ENCODE results near the gene C11orf97.

DNA sequence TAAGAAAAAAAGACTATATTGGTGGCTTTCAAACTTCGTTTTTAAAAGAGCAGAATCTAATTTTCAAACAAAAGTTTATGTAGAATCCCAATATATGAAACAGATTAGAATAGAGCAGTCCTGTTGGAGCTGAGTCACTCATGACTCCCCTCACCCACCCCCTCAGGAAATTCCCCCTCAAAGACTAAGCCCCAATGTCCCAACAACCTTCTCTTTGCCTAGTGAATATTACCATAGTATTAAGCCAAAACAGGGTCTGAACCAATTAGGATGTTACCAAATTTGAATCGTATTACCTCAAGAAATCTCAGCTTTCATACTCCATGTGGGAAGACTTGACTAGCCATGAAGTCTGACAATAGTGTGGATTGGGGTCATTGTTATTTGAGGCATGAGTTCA lies 47.1 kb downstream of the C11orf97 start:
- TF ChIP-seq, protein P1, sequence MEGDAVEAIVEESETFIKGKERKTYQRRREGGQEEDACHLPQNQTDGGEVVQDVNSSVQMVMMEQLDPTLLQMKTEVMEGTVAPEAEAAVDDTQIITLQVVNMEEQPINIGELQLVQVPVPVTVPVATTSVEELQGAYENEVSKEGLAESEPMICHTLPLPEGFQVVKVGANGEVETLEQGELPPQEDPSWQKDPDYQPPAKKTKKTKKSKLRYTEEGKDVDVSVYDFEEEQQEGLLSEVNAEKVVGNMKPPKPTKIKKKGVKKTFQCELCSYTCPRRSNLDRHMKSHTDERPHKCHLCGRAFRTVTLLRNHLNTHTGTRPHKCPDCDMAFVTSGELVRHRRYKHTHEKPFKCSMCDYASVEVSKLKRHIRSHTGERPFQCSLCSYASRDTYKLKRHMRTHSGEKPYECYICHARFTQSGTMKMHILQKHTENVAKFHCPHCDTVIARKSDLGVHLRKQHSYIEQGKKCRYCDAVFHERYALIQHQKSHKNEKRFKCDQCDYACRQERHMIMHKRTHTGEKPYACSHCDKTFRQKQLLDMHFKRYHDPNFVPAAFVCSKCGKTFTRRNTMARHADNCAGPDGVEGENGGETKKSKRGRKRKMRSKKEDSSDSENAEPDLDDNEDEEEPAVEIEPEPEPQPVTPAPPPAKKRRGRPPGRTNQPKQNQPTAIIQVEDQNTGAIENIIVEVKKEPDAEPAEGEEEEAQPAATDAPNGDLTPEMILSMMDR (IDR thresholded peaks at IDR 0.05 in 2 of 3, conservative IDR thresholded peaks at IDR 0.05 in 1 of 3; ENCODE audit: borderline replicate concordance in 1 of 3, insufficient read depth in 1 of 3, low read depth in 2 of 3, low read length in 2 of 3): no peak
- TF ChIP-seq SRF (IDR thresholded peaks at IDR 0.05; ENCODE audit: low read depth) (no peak), ZNF274 (IDR thresholded peaks at IDR 0.05; ENCODE audit: low read depth, low read length) (no peak), ZFX (IDR thresholded peaks at IDR 0.05) (no peak), TCF7L2 (IDR thresholded peaks at IDR 0.05; ENCODE audit: borderline replicate concordance, extremely low read depth, insufficient read depth, insufficient read length) (no peak), EZH2phosphoT487 (IDR thresholded peaks at IDR 0.05; ENCODE audit: borderline replicate concordance) (no peak), SIN3A (IDR thresholded peaks at IDR 0.05; ENCODE audit: low read depth) (no peak)

Measured in HCT116 (cell line).